Activated CD4-positive, alpha-beta T cell treated with anti-CD3 and anti-CD28 coated beads, Interleukin-2, amount 50 U/mL, for 48 hours (primary cell): ENCODE measurements around the gene AFF3.

Experiments
- DNase-seq, 2 experiments: peaks; one replicate each; pipeline ENCODE4 v3.0.0-alpha.2; 2020

The AFF3 gene

DNA sequence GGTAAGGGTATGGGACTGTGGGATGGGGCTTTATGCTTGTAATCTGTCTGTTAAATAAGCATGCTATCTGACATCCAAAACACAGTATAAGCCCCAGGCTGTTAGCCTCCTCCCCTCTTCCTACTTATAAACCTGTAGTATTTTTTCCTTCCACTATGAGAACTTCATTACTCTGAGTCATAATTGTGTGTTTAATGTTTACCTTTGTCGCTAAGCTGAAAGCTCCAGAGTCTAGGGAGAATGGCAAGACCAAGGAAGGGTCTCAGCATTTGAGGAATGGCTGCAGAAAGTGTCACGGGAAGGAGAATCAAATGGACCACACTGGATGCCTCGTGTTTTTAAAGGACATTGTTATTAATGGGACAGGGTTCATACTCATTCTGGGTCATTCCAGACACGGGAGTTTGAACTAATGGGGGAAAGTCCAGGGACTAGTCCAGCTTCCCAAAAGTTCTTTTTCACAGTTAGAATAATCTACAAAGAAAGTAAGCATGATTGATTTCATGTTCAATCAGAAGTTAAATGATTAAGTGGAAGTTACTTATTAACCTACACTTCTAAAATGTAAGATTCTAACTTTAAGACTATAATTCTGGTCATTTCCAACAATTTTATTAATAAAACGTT lies 292.2 kb downstream of the AFF3 start:
- no peak for DNase-seq

DNA sequence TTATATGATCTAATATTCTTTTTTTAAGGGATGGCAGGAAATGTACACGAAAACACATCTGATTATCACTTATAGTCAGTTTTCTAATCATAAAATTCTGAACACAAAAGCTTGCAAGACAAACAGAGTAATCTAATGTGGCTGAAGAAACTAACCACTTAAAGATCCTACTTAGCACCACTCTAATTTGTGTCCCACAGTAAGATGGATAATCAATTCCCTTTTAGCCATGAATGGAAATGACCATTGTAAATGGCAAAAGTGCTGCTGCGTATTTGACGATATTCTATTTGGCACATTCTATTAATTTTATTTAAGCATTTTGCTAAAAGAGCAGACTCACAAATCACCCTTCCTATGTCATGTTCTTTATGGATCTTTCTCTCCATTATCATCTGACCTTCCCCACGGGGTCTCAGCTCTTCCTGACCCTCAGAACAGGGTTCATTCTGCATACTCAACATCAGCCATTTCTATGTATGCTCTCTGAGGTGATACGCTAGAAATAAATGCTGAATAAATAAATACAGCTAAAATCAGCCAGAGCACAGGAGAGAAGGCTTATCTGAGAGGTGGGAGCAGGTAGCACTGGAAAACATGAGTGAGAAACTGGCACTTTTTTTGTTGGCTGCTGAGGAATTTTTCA lies 295.8 kb downstream of the AFF3 start:
- DNase-seq = no peak

DNA sequence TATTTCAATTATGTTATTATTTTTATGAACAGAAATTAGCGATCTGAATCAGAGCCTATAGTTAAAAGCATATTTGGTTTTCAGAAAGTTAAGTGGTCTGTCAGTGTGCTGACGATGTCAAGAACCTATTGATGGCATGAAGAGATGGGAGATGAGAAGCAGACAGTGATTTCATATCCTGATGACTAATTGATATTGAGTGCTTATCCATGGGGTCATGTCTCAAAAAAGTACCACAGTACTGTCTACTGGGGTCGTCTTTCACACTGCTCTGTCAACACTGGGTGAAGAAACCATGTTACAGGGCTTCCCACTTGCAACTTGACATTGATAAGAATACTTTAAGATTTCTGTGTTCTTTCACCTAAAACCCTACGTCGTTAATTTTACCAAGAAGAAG lies 297.1 kb downstream of the AFF3 start:
- no peak for DNase-seq

DNA sequence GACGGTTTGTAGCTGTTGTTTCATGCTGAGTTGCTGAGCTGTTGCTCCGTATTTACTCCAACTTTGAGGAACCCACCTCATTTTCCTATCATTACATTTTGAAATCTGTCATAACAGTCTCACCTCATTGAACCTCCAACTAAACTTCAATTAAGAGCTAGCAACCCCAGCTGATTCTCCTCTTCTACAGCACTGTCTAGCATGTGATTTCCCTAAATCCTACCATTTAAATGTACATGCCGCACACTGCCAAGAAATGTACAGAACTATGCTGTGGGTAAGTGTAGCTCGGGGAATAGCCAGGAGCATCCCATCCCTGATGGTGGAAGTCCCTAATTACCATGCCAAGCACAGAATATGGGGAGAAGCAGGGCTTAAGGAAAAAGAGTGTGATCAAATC lies 299.9 kb downstream of the AFF3 start:
- DNase-seq = no peak

DNA sequence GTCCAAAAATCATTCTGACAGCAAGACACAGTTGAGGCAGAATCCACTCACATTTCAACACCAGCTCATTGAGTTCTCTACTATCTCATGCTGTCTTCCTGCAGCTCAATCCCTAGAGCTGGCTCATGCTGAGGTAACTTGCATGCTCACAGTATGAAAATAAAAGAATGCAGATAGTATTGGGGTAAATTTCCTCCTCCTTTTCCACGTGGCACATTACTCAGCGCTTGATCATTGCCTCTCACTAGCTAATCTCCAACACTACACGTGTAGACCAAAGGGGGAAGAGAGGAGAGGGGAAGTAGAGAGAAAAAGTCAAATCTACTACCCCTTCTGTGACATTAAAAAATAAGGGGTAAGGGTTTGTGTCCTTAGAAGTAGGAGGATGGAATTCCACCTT lies 300.6 kb downstream of the AFF3 start:
- no peak for DNase-seq

DNA sequence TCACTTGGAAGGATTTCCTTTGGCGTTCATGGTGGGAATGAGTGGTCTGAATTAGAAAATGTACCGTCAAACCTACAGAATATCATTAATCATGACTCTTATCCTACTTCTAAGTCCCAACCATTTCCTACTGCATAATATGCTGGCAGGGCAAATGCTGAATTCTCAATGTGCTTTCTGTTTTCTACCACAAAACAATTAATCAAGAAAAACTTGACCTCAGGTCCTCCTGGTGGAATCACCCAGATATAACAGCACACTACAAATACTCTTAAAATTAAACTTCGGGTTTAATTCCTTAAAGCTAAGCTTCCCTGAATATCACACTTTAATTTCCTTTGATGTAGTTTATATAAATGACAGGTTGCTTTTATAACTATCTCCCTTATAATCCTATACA lies 301.6 kb downstream of the AFF3 start:
- DNase-seq = no peak

DNA sequence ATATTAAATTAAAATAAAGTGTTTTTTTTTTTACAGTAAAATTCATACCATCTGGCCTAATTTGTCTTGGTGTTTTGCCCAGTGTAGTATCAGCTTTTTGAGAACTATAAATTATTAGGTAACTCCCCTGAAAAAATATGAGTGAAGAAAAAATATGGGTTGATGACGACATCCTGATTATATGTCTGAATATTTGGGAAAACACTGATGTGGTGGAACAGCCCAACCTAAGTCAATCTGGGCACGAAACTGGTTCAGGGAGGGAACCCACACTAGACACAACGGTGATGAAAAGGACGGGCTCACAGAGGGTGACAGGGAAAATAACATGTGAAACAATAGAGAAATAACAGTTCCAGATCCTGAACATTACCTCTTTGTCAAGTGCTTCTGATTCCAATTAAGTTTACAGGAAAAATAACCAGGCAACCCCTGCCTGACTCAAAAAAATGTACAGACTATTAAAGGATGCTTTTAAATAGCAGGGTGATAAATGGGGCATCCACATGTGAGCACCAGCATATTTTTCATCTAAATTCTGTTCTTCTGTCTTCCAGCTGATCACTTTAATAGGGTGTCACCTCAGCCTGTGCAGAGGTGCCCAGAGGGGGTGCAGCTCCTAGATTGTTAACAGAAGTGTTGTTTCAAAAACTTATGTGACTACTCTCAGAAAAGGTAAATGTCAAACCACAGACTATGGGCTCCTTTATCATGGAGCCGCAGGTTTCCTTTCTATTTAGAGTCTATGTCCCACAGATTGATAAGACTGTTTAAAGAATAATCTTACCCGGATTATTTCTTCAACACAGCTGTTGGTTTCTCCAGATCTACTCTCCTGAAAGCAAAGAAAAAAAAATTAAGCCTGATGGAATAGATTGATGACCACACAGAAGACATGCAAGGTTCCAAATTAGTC lies 305.4 kb downstream of the AFF3 start:
- DNase-seq = no peak

DNA sequence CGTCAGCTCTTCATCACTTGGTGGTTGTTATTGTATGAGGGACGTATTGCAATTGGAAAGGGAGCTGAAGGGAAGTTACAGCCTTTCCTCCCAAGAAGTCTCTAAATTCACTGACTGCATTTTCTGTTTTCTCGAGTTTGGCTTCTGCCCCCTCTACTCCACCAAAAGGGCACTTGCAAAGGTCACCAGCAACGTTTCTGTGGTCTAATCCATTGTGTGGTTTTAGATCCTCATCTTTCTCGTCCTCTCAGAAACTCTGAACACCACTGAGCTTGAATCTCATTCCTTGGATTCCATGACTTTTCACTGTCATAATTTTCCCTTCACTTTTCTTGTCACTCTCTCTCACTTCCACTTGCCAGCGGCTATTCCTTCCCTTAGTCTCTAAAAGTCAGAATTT lies 308.0 kb downstream of the AFF3 start:
- no peak for DNase-seq

DNA sequence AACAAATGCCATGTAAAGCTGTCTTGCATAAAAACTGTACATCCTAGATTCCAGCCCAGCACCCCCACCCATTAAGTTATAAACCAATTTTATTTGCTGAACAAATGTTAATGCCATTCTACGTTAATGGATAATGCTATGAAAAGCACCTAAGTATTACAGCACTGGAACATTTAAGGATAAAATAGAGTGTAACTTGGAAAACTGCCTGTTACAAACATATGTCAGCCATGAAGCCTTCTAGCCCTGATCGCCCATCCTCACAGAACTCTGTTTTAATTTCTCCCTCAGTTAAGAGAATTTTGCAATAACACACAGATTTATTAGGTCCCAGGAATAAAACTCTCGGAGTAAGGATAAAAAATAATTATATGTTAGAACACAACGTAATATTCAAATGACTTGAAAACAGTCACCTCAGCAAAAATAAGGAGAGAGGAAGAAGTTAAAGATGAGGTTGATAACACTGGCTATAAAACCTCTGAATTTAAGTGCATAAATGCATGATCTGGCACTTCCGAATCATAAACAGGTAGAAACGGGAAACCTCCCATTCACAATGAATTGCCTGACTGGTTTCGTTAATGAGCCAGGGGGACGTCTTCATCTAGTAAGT lies 308.7 kb downstream of the AFF3 start:
- no peak for DNase-seq

DNA sequence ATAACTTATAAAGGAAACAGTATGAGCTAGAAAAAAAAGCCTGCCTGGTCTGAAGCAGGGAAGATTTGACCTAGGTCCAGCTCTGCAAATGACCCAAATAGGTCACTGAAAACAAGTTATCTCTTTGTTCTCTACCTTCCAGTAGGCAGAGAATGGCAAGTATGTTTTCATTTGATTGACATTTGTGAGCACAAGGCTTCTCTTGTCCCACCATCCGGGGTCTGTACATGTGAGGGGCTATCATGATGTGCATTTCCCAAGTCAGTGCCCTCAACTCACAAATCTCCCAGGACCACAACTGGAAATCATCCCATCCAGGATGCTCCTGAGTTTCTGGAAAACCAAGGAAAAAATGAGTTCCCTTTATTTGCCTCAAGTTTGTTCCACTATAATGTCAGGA lies 309.5 kb downstream of the AFF3 start:
- no peak for DNase-seq

DNA sequence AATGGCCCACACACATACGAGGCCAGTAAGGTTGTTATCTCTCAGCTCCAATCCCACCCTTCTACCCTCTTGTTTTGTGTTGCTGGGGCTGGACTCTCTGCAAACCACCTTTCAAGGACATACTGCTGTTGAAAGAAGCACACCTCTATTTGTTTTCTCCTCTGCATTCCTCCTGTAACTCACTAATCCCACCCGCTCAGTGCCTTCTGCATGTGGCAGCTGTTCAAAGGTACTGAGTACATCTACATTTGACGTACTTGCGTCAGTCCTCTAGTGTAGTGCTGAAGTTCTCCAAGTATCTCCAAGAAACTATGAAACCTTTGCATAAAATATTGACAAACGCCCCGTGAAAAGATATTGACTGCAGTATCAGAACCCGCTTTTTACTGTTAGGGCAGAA lies 310.6 kb downstream of the AFF3 start:
- no peak for DNase-seq

DNA sequence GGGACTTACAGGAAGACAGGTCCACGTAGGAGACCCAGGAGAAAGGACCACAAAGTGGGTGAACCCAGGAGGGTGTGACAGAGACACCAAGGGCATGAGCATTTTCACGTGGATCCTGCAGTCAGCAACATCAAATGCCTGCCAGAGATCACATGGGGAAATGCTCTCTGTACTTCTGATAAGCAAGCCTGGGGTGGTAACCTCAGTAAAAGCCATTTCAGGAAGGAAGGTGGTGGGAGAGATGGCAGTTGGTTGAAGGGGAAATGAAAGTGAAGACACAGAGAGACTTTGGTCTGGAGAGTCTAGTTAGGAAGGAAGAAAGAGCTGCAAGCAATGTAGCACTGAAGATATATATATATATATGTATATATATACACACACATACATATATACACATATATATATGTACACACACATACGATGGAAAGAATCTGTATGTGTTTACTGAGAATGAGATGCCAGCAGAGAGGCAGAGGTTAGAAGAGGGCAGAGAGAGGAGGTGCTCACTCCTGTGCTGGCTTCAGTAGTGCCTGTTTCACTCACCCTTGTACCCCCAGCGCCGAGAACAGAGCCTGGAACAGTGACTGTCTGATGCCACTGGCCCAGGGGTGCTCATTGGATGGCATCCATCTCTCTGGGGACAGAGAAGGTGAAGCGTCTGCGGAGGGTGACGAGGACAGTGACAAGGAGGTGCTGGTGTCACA lies 314.9 kb downstream of the AFF3 start:
- DNase-seq = no peak

DNA sequence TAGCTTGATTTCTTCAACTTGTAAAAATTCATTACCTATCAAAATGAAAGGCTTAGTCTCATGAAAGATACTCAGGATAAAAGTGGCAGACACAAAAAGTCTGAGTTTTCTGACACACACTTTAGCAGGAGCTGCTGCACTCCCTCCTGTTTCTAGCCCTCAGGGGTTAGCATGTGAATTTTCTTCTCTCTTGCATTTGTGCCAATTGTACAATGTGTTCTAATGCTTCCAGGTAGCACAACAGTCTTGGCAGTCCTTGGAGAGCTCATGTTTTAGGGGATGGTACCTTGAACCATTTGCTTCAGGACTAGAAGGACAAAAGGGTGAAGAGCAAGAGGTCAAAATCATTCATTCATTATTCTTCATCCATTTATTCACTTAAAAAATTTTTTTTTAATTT lies 316.8 kb downstream of the AFF3 start:
- no peak for DNase-seq

DNA sequence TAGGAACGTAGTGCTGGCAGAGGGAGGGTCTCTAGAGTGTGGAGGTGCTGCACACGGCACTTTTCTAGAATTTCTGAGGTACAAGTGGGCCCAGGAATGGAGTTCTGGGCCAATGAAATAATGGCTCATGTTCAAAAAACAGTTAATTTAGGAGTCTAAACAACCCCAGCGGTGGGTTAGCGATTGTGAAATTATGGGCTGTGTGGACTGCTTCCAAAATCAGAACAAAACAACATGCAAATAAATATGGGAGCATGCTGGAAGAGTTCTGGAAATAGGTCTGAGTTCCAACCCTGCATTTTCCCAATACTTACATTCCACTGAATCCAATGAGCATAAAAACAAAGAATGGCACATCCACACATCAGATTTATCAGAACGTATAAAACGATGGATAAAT lies 317.6 kb downstream of the AFF3 start:
- no peak for DNase-seq

DNA sequence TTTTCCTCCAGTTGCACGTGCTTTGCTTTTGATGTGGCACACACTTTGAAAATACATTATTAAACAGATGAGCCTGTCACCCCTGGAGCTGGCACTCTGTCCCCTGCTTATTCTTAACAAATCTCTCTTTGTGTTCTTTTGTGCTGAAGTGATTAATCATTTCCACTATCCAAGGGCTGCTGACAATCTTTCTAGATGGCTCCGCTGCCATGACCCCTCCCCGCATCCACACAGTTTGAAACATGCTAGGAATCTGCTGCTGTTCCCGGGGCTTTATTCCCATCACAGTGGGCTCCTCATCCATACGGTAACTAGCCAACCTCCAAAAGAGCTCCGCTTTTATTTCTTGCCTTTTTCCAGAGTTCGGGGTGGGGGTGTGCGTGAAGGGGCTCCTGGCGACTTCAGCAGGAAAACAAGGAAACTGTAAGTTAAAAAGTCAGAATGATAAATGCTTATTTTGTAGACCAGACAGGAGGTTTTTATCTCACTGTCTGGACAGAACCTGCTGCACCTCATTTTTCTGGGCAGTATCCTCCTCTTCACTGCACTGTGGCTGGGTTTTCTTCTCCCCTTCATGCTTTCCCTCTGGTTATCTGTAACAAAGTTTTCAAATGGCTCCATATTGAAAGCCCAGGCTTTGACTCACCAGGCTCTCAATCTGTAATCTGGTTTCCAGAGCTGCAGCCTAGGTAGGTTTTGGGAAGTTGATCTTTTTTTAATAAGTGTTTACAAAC lies 319.7 kb downstream of the AFF3 start:
- no peak for DNase-seq

DNA sequence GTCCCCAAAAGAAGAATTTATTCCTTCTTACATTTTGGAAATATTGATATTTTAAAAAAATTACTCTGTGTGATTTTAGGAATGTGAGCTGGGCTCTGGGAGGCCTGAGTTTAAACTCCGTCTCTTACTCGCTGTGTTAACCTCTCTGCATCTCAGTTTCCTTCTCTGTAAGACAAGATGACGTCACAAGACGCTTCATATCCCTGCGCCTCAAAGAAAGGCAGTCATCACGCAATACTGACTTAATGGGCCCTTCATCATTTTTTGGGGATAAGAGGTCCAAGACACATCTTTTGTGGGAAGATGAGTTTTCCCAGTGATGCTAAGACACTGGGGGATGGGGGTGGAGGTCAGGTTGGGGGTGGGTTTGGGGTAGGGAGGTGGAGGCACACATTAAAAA lies 320.4 kb downstream of the AFF3 start:
- DNase-seq = no peak

DNA sequence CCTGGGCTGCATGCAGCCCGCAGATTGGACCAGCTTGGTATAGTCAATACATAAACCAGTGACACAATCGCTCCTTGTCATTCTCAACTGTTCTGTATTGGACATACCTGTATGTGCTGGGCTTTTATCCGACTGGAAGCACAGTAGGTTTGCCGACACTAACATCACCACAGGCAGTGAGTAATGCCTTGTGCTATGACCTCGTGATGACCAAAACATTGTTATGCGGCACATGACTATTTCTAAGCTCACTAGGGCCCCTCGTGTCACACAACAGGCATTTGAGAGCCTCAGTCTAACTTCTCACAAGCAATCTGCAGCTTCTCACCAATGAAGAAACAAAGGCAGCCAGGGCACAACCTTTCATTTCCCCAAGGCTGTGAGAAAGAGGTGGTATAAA lies 320.8 kb downstream of the AFF3 start:
- DNase-seq = no peak

DNA sequence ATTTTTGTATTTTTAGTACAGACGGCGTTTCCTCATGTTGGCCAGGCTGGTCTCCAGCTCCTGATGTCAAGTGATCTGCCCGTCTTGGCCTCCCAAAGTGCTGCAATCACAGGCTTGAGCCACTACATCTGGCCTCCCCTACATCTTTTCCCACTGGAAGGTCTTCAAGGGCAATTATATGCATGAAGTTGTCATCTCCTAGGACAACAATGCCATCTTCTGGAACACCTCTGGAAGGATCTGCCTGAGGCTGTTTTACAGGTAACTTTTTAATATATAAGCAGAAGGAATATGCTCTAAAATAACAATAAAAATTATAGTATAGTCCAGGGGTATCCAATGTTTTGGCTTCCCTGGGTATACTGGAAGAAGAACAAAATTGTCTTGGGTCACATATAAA lies 321.4 kb downstream of the AFF3 start:
- DNase-seq = no peak

DNA sequence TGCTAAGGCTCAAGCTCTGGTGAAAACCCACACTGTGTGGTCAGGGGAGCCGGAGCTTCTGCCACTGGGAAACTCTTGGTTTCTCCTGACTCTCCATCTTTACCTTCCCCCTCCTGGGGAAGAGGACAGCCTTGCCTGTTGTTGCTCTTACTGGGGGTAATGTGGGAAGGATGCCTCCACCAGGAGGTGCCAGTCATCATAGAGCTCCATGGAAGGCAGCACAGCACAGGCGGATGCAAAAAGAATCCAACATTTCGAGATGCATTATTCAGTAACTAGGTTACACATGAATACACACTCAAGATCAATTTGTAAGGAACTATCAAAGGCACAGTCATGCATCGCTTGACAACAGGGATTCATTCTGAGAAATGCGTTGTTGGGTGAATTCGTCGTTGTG lies 322.6 kb downstream of the AFF3 start:
- no peak for DNase-seq

DNA sequence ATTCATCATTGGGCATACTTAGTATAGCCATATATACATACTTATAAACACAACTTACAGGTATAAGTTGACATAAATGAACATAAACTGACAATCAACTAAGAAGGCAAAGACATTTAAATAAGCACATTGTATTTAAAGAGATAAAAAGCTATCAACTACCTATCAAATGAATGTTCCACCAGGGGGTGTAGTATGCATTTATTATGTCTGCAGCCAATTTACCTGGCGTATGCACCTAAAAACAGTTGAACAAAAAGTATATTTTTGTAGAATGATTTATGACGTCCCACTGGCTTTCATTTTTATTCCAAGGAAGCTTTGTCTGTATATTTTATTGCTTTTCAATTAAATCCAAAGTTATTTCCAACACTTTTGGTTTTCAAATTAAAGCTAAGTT lies 323.5 kb downstream of the AFF3 start:
- no peak for DNase-seq

DNA sequence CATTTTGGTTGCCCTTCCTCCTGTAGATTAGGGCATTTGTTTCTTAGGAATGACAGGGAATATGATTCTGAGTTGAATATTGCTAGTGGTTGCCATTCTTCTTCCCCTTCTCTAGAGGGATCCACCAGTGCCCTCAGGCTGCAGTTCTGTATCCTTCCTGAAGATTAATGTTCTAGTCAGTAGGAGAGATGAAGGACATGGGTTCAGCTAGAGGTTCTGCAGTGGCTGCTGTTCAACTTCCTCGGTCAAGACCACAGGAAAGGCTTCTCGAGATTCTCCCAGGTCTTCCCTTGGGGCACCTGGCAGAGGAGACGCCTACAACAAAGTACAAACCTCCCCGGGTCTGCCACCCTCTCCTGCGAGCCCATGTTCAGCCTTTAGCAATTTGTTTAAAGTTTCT lies 325.5 kb downstream of the AFF3 start:
- DNase-seq = no peak

DNA sequence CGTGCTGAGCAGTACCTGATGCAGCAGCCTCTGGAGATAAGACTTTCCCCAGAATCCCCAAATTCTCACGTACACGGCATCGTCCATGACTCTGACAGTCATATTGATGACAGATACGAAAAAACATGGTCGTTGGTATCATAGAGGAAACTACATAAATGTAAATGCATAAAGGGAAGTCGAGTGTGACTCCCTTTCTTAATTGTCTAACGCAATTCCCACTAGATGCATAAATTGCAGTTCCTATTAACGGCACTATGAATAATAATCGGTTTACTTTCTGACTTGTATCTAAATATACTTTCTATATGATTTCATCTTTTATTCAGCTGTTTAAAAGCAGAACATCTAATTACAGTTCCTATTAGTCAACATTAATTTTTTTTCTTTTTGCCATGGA lies 330.0 kb downstream of the AFF3 start:
- no peak for DNase-seq
